Measurements from ENCODE around the gene PRSS27. TPM values are rescaled to one million over a fixed set of nuclear protein-coding genes. Genes with fewer than 3 reads are reported as not detected.

The PRSS27 gene
- total RNA-seq, 4 donors from 2014 or later: 0.67 to 10.3 (median 2.4) TPM

DNA sequence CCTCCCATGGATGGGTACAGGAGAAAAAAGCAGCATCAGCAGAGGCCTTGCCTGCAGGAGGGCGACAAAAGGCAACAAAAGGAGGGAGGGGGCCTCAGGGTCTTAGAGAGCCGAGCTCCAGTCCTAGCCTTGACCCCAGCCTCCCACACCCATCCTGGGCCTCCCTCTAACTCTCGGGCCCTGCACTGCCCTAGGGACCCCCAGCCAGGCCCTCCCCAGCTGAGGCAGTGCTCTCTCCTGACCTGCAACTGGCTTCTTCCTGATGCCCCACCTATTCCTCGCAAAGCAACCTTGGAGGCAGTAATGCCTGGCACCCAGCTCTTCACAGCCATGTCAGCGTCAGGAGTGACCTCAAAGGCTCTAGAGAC, 17.2 kb upstream of the PRSS27 start:
- TF ChIP-seq POLR2AphosphoS5 (IDR thresholded peaks at IDR 0.05) (no peak), POLR2A (IDR thresholded peaks at IDR 0.05) (no peak), EP300 (IDR thresholded peaks at IDR 0.05) (no peak)
- 75% methylated on average over 4 of the region's 5 CpGs; no CpG with 5 or more reads in 1 of the 2 donors for WGBS, 2 donors (ENCODE audit: low coverage in 1 of 2)
- Histone ChIP-seq H3K27ac (no peak overlapping the region), H3K36me3 (no peaks in the 10 kb centered on the region), H3K27me3 (peaks cover 76% of the 10 kb centered on the region), H3K4me3 (no peak overlapping the region), H3K4me1 (no peaks in the 10 kb centered on the region), H3K9me3 (no peaks in the 10 kb centered on the region)
- no peak for ATAC-seq

DNA sequence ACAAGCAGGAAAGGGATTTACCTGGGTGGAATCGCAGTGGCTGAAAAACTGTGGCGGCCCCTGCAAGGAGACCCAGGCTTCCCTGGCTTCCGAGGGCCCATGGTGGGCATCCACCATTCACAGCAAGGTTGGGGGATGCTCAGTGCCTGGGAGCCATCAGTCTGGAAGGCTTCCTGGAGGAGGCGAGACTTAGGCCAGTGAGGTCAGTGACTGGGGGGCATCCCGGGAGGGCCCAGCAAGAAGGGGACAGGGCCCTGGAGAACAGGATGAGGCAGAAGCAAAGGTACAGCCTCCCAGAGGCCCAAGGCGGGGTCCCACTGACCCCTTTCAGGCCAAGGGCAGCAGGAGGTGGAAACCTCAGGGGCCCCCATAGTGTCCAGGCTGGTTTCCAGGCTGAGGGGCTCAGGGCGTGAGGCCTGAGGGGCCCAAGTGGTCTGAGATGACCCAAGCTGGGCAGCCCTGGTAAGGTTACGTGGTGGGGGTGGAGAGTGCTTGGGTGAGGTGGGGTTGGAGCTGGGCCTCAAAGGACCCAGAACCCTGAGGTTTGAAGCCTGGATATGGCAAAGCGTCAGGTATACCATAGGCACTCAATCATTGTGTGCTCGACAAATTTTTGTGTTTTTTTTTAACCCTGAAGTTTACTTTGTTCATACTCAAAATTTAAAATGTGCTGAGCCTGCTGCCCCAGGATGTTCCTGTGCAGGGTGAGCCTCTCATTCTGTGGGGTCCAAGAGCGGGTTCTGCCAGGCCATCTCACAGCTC, 16.6 kb upstream of the PRSS27 start:
- WGBS, 2 donors (ENCODE audit: low coverage in 1 of 2): 80 to 89% methylated on average over 1 to 6 of the region's 11 CpGs
- Histone ChIP-seq H3K9me3 (no peaks in the 10 kb centered on the region), H3K4me3 (no peak overlapping the region), H3K36me3 (no peaks in the 10 kb centered on the region), H3K27ac (no peak overlapping the region), H3K4me1 (no peaks in the 10 kb centered on the region), H3K27me3 (peaks cover 76% of the 10 kb centered on the region)
- no peak for TF ChIP-seq POLR2A (IDR thresholded peaks at IDR 0.05)
- TF ChIP-seq EP300 (IDR thresholded peaks at IDR 0.05): no peak
- TF ChIP-seq POLR2AphosphoS5 (IDR thresholded peaks at IDR 0.05): no peak
- TF ChIP-seq, protein P1, sequence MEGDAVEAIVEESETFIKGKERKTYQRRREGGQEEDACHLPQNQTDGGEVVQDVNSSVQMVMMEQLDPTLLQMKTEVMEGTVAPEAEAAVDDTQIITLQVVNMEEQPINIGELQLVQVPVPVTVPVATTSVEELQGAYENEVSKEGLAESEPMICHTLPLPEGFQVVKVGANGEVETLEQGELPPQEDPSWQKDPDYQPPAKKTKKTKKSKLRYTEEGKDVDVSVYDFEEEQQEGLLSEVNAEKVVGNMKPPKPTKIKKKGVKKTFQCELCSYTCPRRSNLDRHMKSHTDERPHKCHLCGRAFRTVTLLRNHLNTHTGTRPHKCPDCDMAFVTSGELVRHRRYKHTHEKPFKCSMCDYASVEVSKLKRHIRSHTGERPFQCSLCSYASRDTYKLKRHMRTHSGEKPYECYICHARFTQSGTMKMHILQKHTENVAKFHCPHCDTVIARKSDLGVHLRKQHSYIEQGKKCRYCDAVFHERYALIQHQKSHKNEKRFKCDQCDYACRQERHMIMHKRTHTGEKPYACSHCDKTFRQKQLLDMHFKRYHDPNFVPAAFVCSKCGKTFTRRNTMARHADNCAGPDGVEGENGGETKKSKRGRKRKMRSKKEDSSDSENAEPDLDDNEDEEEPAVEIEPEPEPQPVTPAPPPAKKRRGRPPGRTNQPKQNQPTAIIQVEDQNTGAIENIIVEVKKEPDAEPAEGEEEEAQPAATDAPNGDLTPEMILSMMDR (IDR thresholded peaks at IDR 0.05): no peak
- ATAC-seq: no peak

DNA sequence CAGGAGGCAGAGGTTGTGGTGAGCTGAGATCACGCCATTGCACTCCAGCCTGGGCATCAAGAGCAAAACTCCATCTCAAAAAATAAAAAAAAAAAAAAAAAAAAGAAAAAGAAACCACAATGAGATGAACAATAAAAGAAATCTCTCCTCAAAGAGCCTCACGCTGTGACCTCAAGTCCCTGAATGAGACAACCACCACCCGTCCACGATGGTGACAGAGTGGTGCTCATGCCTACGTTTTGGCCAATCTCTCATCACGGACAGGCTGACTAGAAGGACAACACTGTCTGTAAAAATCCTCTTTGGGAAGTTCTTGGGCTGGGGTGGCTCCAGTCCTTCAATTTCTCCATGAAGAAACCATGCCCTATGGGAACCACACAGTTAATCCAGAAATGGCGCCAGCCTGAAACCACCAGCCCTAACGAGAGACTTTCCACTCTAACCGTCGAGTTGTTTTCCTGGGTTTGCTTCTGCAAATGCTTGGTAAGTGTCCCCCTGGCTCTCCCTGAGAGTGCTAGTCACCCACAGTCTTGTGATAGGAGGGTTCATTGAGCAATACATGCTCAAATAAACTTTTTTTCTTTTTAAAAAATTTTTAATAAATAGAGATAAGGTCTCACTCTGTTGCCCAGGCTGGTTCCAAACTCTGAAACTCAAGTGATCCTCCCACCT, 15.0 kb upstream of the PRSS27 start:
- 78 to 80% methylated on average over 2 to 9 of the region's 10 CpGs for WGBS, 2 donors (ENCODE audit: low coverage in 1 of 2)
- Histone ChIP-seq H3K4me1 (no peaks in the 10 kb centered on the region), H3K27me3 (peaks cover 59% of the 10 kb centered on the region), H3K36me3 (no peaks in the 10 kb centered on the region), H3K27ac (no peak overlapping the region), H3K9me3 (no peaks in the 10 kb centered on the region), H3K4me3 (no peak overlapping the region)
- TF ChIP-seq POLR2AphosphoS5 (IDR thresholded peaks at IDR 0.05) (no peak), POLR2A (IDR thresholded peaks at IDR 0.05) (no peak), EP300 (IDR thresholded peaks at IDR 0.05) (no peak)
- TF ChIP-seq, protein P1 (IDR thresholded peaks at IDR 0.05): no peak
- no peak for ATAC-seq

DNA sequence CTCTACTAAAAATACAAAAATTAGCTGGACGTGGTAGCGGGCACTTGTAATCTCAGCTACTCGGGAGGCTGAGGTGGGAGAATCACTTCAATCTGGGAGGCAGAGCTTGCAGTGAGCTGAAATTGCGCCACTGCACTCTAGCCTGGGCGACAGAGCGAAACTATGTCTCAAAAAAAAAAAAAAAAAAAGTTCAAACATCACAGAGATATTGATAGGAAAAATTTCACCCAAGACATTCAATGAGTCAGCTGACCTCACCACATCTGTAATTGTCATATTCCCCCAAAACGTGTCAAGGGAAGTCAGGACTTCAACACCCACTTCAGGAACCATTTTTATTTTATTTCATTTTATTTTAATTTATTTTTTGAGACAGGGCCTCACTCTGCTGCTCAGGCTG, 8.0 kb upstream of the PRSS27 start:
- Histone ChIP-seq H3K36me3 (no peaks in the 10 kb centered on the region), H3K27ac (no peak overlapping the region), H3K27me3 (peaks cover 16% of the 10 kb centered on the region), H3K9me3 (no peaks in the 10 kb centered on the region), H3K4me1 (no peaks in the 10 kb centered on the region), H3K4me3 (no peak overlapping the region)
- 33 to 61% methylated on average over 1 to 5 of the region's 7 CpGs for WGBS, 2 donors (ENCODE audit: low coverage in 1 of 2)
- no peak for ATAC-seq
- TF ChIP-seq EP300 (IDR thresholded peaks at IDR 0.05) (no peak), POLR2A (IDR thresholded peaks at IDR 0.05) (no peak), POLR2AphosphoS5 (IDR thresholded peaks at IDR 0.05) (no peak)
- TF ChIP-seq, protein P1 (IDR thresholded peaks at IDR 0.05): no peak

DNA sequence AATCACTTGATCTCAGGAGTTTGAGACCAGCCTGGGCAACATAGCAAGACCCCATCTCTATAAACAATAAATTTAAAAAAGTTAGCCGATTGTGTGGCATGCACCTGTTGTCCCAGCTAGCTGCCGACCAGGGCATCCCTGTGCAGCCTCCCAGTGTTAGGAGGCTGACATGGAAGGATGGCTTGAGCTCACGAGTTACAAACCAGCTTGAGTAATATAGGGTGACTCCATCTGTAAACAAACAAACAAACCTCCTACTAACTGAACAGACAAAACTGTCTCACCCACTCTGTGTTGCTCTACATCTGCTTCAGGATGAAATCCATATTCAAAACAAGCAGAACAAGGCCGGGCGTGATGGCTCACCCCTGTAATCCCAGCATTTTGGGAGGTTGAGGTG, 6.9 kb upstream of the PRSS27 start:
- H3K27me3 ChIP-seq: peaks cover 16% of the 10 kb centered on the region
- H3K9me3 ChIP-seq: no peaks in the 10 kb centered on the region
- WGBS, 2 donors (ENCODE audit: low coverage in 1 of 2): 75 to 84% methylated on average over 2 of the region's 5 CpGs
- TF ChIP-seq EP300 (IDR thresholded peaks at IDR 0.05) (no peak), POLR2AphosphoS5 (IDR thresholded peaks at IDR 0.05) (no peak), POLR2A (IDR thresholded peaks at IDR 0.05) (no peak)
- TF ChIP-seq, protein P1 (IDR thresholded peaks at IDR 0.05): no peak
- H3K4me1 ChIP-seq: no peaks in the 10 kb centered on the region
- ATAC-seq: no peak
- no peaks in the 10 kb centered on the region for H3K36me3 ChIP-seq
- no peak overlapping the region for H3K4me3 ChIP-seq
- no peak overlapping the region for H3K27ac ChIP-seq

All from gastroesophageal sphincter (tissue), 4 donors.